Endometrial microvascular endothelial cells (primary cell): ENCODE measurements around the gene TBX20. TPM values are rescaled to one million over a fixed set of nuclear protein-coding genes. Genes with fewer than 3 reads are reported as not detected.
"Not testable (repeated sequence)": the region's sequence is repeated elsewhere in the genome, so short reads cannot be mapped to it uniquely, and the experiment has no call there.

ENCODE experiments used
- in situ Hi-C: cut with HindIII; loops from 2 replicates; pipeline ENCODE4 v1.10.0; 2017; ENCODE audit warnings: low sequenced_read_pairs, low pct_unique_long_range_greater_than_20kb; ENCODE audit errors: inconsistent ontology term
- total RNA-seq: library from RNA; depleted of rRNA; stranded (reverse); fragments of >200 nt; gene quantifications from one replicate; pipeline ENCODE4 v1.2.3, GENCODE V29; 2015; ENCODE audit errors: inconsistent ontology term

Gene TBX20
- total RNA-seq, 1 donor from 2014 or later: 2.0 TPM

DNA sequence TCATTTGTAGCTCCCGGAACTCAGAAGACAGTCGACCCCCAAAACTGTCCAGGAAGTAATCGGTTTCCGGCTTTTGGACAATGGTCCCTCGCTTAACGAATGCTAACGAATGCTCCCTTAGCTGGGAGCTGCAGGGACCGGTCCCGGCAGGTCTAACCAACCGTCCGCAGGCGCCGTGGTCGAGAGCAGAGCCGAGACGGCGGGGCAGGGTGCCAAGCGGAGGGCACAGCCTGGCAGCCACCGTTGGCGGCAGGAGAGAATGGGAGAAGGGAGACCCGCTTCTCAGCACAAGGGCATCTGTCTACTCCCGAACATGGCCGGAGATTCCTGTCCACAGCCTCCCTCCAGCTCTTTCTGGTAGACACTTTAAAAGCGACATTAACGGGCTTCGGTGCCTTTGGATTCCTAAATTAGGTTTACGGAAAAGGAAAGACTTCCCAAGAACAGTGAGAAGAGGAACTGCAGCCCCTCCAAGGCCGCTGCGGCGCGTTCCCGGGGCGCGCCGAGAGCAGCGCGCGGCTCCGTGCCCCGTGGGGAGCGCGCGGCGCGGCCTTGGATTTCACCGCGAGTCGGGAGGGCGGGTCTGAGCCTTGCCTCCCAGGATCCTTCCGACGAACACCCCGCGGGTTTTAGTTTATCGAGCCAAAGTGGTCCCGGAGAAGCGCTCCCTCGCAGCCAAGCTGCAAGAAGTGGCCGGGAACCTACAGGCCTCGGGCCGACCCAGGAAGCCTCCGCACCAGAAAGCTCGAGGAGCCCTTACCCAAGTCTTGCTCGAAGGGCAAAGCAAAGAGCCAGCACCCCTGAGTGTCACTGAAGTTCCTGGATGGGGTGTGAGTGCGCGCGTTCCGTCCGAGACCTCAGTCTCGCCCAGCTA, 3.6 kb upstream of the TBX20 start:
- in situ Hi-C loops: no loop called here

- in situ Hi-C loops: no loop called here
These were observed 2.6 kb upstream of the TBX20 start for GRCh38 chr7:35256256-35257175.

DNA sequence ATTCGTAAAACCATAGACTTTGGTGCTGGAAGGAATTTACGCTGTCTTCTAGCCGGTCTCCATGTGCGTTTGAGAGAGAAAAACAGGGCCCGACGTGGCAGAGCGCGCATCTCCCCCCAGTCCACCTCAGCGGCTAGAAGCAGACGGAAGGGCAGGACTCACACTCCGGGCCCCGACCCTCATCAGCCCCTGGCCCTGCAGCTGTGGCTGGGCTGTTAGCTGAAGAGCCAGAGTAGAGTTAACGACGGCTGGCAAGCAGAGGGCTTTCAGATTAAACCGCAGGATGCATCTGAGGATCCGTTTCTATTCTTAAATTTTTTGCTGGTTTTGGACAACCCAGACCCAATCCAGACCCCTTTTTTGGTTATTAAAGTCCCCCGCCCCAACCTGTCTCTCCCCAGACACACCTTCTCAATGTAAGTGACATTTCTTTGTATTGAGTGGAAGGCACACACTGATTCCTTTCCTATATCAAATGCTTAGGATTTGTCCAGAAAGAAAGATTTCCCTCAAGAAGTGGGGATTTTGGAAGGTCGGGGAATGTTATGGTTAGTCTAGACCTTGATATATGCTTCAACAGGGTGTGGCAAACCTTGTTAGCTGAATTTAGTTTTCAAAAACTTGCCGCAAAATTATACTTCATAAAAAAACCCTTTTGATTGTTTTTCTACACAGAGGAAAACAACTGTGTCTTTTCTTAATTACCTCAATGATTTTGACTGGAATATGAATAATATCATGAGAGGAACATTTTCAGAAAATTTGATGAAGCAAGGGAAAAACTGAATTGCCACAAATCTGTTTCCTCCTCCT, 1.7 kb upstream of the TBX20 start:
- in situ Hi-C loops: no loop called here

DNA sequence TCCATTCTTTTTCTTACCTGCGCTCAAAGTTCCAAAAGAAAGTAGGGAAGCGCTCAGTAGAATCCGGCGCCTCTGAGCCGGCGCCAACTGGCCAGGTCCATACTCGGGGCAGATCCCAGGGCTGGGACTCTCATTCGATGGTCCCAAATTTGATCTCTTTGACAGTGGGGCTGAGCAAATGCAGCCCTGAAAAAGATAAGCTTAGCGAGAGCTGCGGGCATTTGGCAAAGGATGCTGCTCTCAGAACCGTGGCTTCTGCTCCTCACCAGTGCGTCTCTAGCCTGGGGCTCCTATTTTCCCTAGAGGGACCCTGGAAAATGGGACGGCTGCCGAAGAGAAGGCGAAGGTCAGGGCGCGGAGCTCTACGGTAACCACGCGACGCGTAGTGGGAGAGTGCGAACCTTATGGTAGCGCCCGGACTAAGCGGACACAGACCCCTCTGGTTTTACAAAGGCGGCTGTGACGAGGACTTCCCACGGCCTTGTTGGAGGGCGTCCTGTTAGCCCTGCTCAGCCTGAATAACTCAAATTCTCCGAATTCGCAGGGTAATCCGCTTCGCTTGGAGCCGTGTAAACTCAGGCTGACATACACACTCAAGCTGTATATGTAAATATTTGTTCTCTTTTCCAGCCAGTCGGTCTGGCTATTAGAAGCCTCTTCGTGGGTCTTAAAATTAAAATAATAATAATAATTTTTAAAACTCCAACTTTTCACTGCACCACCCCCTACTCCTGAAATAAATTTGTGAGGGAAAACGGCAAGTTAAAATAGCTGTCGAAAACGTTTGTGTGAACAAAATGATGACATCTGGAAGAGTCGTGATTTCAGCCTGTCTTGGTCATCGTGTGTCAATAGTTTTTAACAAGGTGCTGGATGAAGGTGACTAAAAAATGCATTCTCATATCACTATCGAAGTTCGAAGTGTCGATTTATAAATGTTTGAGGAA, 869 bp upstream of the TBX20 start:
- in situ Hi-C loops: no loop called here

- in situ Hi-C loops: no loop called here
These were observed 515 bp downstream of the TBX20 start for GRCh38 chr7:35253460-35253709.

GRCh38 chr7:35252612-35253459, 1.1 kb downstream of the TBX20 start:
- in situ Hi-C loops: no loop called here

DNA sequence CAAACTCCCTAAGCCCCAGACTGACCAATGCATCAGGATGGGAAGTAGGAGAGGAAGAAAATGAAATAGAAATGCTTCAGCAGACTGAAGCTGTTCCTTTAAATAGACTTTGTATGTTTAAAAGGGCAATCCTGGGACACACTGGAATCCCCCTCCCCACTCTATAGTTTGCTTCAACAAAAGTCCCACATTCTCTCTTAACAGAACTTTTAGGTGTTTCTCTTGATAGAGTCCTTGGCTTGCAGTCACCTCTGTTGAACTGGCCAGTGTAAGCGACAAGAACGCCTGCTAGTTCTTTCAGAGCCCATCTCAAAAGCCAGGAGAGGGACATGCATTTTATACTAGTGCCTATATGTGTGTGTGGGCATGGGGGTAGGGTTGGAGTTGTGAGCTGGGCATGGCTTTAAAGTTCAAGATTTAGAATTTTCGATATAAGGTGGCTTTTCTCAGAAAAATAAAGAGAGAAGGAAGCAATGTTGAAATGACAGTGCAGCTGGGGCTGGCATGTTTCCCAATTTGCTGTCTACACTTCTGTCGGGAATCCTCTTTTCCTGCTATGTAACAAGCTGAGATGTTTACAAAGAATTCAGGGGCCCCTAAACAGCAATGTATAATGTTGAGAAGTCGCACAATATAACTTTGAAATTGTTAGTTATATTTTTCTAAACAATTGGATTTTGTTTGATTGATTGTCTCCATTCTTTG, 2.1 kb downstream of the TBX20 start:
- in situ Hi-C loops: no loop called here

DNA sequence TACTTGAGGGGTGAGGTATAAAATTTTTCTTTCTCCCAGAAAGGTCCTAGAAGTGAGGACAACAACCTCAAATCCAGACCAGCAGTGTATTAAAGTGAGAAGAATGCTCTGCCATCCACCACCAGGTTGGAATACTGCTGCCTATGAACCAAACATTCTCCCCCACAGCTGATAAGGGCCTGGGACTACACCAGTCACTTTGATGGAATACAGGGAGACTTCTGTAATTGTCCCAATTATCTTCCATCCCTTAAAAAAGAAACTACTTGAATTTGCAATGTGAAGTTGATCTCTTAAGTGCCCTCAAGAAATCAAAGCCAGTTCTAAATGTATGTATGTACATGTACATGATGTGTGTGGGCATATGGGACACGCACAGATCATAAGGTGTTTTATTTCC, 3.0 kb downstream of the TBX20 start:
- in situ Hi-C loops: no loop called here

DNA sequence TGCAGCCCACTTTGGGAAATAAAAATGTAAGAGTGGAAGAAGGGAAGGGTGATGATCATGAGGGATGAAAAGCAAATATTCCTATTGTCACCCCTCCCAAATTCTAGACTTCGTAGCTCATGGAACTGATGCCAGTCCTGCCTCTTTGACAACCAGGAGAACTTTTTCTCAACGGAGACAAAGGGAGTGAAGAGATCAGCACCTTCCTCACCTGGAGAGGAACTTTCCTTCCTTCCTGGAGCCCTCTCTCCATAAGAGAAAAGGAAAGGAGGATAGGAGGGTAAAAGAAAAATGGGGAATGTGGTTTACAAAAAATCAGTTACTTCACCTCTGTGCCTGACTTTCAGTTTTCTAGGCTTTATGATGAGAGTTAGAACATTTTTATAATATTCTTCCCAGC, 3.4 kb downstream of the TBX20 start:
- in situ Hi-C loops: no loop called here

DNA sequence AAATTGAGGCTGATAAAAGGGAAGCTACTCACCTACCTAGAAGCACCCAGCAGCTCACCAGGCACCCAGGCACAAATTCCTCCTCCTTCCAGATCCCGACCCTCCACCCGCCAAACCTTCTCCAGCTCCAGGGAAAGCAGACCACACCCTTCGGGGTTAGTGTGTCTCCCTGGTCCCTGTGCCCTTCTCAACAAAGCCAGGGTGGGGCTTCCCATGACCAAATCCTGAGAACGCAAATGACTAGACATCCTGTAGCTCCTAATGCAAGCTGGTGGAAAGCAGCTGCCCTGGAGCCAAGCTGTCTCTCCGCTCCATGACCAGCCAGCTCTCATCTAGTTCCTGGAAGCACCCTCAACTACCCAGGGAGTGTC, 4.4 kb downstream of the TBX20 start:
- in situ Hi-C loops: no loop called here

DNA sequence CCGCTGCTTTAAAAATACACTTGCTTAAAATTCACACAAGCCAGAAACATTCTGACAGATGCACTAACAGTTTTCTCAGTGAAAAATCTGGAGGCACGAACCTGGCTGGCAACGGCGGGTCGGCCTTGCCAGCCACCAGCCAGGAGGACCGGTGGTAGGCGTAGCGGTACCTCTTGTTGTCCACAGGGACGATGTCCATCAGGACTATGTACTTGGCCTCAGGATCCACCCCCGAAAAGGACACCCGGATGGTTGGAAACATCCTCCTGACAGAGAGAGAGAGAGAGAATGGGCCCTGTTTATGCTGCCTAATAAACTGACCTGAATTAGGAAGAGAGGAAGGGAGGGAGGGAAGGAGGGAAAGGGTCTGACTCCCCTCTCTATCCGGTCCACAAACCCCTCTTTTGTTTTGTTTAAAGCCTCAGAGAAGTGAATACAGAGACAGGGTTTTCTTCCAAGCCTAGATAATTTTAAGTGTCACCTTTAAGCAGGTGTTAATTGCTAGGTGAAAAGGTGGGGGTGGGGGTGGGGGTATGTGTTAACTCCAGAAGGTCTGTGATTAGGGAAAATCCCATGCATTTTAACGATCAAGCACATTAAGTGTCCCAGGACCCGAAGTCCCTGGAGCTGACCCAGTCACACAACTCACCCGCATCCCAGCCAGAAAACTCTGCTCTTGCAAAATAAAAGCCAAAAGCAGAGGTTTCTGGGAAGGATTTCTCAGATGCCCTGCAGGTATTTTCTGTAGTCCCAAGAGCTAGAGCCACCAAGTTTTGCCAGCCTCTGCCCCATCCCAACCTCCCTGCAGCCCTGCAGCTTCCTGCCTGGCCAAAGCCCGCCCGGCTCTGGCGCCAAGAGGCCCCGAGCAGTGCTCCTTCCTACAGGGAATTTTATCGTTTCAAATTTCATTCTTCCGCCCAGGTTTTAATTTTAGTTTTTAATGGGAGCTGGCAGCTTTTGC, 5.0 kb downstream of the TBX20 start:
- in situ Hi-C loops: no loop called here

DNA sequence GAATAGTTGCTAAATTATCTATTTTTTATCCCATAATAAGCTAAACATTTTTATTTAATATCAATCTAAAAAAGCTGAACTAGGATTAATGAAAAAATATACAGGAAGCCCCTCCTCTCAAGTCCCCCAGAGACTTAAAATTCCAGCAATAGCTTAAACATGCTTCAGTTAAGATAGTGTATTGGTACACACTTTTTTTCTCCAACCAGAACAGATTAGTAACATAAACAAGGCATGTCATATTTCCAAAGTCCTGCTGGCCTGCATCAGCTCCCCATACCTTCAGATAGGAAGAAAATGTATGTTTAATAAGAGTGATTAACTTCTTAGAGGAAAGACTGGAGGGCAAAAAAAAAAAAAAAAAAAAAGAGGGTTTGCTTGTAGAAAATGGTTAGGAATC, 7.1 kb downstream of the TBX20 start:
- in situ Hi-C loops: no loop called here

- in situ Hi-C loops: no loop called here
These were observed 12.0 kb downstream of the TBX20 start for GRCh38 chr7:35241884-35242283.

DNA sequence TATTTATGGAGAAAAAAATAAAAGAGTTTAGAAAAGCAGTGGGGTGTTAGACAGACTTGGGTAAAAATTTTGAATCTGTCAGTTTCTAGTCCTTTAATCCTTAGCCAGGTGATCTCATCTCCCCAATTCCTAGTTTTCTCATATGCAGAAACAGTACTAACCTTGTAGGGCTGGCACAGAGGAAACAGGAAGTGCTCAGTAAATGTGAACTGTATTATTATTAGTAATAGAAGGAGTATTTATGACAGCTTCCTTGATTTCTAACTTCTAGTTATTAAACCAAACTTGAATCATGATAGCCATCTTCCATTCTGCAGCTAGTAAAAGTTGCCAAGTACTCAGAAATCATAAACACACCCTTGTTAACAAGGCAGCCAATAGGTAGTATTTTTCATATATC, 12.5 kb downstream of the TBX20 start:
- in situ Hi-C loops: no loop called here

GRCh38 chr7:35241008-35241407, 12.9 kb downstream of the TBX20 start:
- in situ Hi-C loops: not testable (repeated sequence)

GRCh38 chr7:35238456-35238855, 15.4 kb downstream of the TBX20 start:
- in situ Hi-C loops: not testable (repeated sequence)
